Hematopoietic multipotent progenitor cell treated with erythropoietin and hydrocortisone succinate and interleukin-3 and kit ligand, for 15 days (in vitro differentiated cells): ENCODE results near the gene TNKS1BP1.
"Not testable (repeated sequence)": the region's sequence is repeated elsewhere in the genome, so short reads cannot be mapped to it uniquely, and the experiment has no call there.

ENCODE experiments used
- DNase-seq: peaks from one replicate; pipeline ENCODE4 v3.0.0-alpha.2; 2015; ENCODE audit warnings: low spot score

Gene TNKS1BP1

GRCh38 chr11:57354699-57355098 lies 29.9 kb upstream of the TNKS1BP1 start:
- no peak for DNase-seq

GRCh38 chr11:57353852-57354251 lies 29.1 kb upstream of the TNKS1BP1 start:
- DNase-seq: no peak

- DNase-seq: no peak
These were observed 28.7 kb upstream of the TNKS1BP1 start for GRCh38 chr11:57353446-57353845.

GRCh38 chr11:57353036-57353435 lies 28.3 kb upstream of the TNKS1BP1 start:
- DNase-seq: peak; percentile 27

- peak; percentile 63 for DNase-seq
These were observed 24.9 kb upstream of the TNKS1BP1 start for GRCh38 chr11:57349491-57350274.

GRCh38 chr11:57348636-57349313 lies 24.0 kb upstream of the TNKS1BP1 start:
- no peak for DNase-seq

GRCh38 chr11:57348052-57348451 lies 23.3 kb upstream of the TNKS1BP1 start:
- DNase-seq: no peak

- DNase-seq: no peak
These were observed 22.6 kb upstream of the TNKS1BP1 start for GRCh38 chr11:57347336-57347735.

- peak; percentile 81 for DNase-seq
These were observed 20.9 kb upstream of the TNKS1BP1 start for GRCh38 chr11:57345555-57346211.

- no peak for DNase-seq
These were observed 20.1 kb upstream of the TNKS1BP1 start for GRCh38 chr11:57344826-57345225.

GRCh38 chr11:57343825-57344224 lies 19.1 kb upstream of the TNKS1BP1 start:
- no peak for DNase-seq

- DNase-seq: no peak
These were observed 17.9 kb upstream of the TNKS1BP1 start for GRCh38 chr11:57342702-57343101.

GRCh38 chr11:57341250-57341808 lies 16.6 kb upstream of the TNKS1BP1 start:
- no peak for DNase-seq

GRCh38 chr11:57340039-57340615 lies 15.4 kb upstream of the TNKS1BP1 start:
- no peak for DNase-seq

- no peak for DNase-seq
These were observed 14.6 kb upstream of the TNKS1BP1 start for GRCh38 chr11:57339328-57339727.

- no peak for DNase-seq
These were observed 13.4 kb upstream of the TNKS1BP1 start, which contains the start of gene P2RX3 for GRCh38 chr11:57338142-57338541. Gene P2RX3, plus strand, starts transcription at chr11:57338352. Its CDS starts 199 bp downstream, at chr11:57338551.

GRCh38 chr11:57336856-57337255 lies 12.1 kb upstream of the TNKS1BP1 start:
- not testable (repeated sequence) for DNase-seq

GRCh38 chr11:57336111-57336666 lies 11.4 kb upstream of the TNKS1BP1 start:
- no peak for DNase-seq

- DNase-seq: peak; percentile 81
These were observed 10.8 kb upstream of the TNKS1BP1 start, which contains the start of gene SSRP1 for GRCh38 chr11:57335343-57336110. Gene SSRP1, minus strand, starts transcription at chr11:57335892. Its CDS starts 771 bp downstream, at chr11:57335121.

GRCh38 chr11:57335023-57335342 lies 10.2 kb upstream of the TNKS1BP1 start:
- DNase-seq: no peak
